B cell (primary cell): ENCODE measurements around the gene ANTKMT. TPM values are rescaled to one million over a fixed set of nuclear protein-coding genes. Genes with fewer than 3 reads are reported as not detected.

ENCODE experiments used
- ATAC-seq: fragments of 200-7000 bp; cut with Tn5 transposase; one replicate; pipeline ENCODE4 v1.10.0; 2021; ENCODE audit warnings: low read depth, mild to moderate bottlenecking, moderate number of reproducible peaks, moderate library complexity
- CTCF ChIA-PET: fragments of 350-600 bp; sonication (Branson Sonifier 250); formaldehyde crosslinking; loops from one replicate; lab custom pipeline; 2021; ENCODE audit warnings: antibody characterized with exemption, inconsistent platforms; lab: Charles Lee
- POLR2A ChIA-PET: fragments of 350-600 bp; sonication (Branson Sonifier 250); formaldehyde crosslinking; loops from one replicate; lab custom pipeline; 2021; ENCODE audit warnings: antibody characterized with exemption; lab: Charles Lee
- DNase-seq: peaks from one replicate; pipeline ENCODE4 v3.0.0; 2013
- H2AFZ ChIP-seq: 2 replicates; pipeline ENCODE4 v1.6.1; 2012; ENCODE audit warnings: mild to moderate bottlenecking, low read depth, low read length; ENCODE audit not compliant: insufficient read depth, poor library complexity, severe bottlenecking
- H3K27ac ChIP-seq, 2 donors: 1 replicate in 1 of 2; 2 replicates in 1 of 2; pipeline ENCODE4 v1.5.1; 2012 to 2013; ENCODE audit warnings: low read length in 2 of 2, mild to moderate bottlenecking in 2 of 2, moderate library complexity in 1 of 2
- H3K27me3 ChIP-seq, 4 experiments: fragments of 200-600 bp in 1 of 4; sonication (generic) in 1 of 4; replicated peaks in 1 of 4; 1 replicate in 2 of 4; 2 replicates in 2 of 4; pipeline versions ENCODE4 v1.6.1 to v1.7.0; 2013 to 2016; ENCODE audit warnings: low read length in 3 of 4, mild to moderate bottlenecking in 2 of 4, mixed read lengths in 1 of 4, moderate library complexity in 1 of 4; ENCODE audit not compliant: insufficient read depth in 4 of 4, control insufficient read depth in 3 of 4; ENCODE audit errors: control extremely low read depth in 1 of 4
- H3K36me3 ChIP-seq, 2 experiments: replicated peaks in 1 of 2; 1 replicate in 1 of 2; 2 replicates in 1 of 2; pipeline versions ENCODE4 v1.6.1 to v1.7.1; 2013; ENCODE audit warnings: low read length in 1 of 2; ENCODE audit not compliant: insufficient read depth in 2 of 2, control insufficient read depth in 1 of 2; ENCODE audit errors: control extremely low read depth in 1 of 2, extremely low read depth in 1 of 2
- H3K4me1 ChIP-seq, 2 donors: fragments of 200-600 bp in 1 of 2; sonication (generic) in 1 of 2; 1 replicate in 1 of 2; 2 replicates in 1 of 2; pipeline versions ENCODE4 v1.5.1 to v1.6.1; 2013 to 2017; ENCODE audit warnings: low read length in 2 of 2; ENCODE audit not compliant: control insufficient read depth in 2 of 2, insufficient read depth in 2 of 2
- H3K4me2 ChIP-seq: replicated peaks from 2 replicates; pipeline ENCODE3; 2012; ENCODE audit warnings: mild to moderate bottlenecking, low read depth, low read length; ENCODE audit not compliant: poor library complexity, severe bottlenecking
- H3K4me3 ChIP-seq, 5 experiments: fragments of 200-600 bp in 1 of 5; sonication (generic) in 1 of 5; 1 replicate in 3 of 5; 2 replicates in 2 of 5; pipeline versions ENCODE4 v1.5.1 to v1.7.0; 2011 to 2016; ENCODE audit warnings: low read length in 4 of 5, mild to moderate bottlenecking in 4 of 5, low read depth in 2 of 5, control low read depth in 1 of 5, moderate library complexity in 1 of 5; ENCODE audit not compliant: insufficient read depth in 1 of 5; ENCODE audit errors: control extremely low read depth in 1 of 5, extremely low read depth in 1 of 5
- H3K79me2 ChIP-seq: fragments of 200-600 bp; sonication (generic); one replicate; pipeline ENCODE4 v1.6.0; 2016; ENCODE audit warnings: low read length; ENCODE audit not compliant: control insufficient read depth, insufficient read depth
- H3K9ac ChIP-seq: fragments of 200-600 bp; sonication (generic); 2 replicates; pipeline ENCODE4 v1.6.1; 2017; ENCODE audit warnings: mild to moderate bottlenecking, low read length, moderate library complexity
- H3K9me3 ChIP-seq, 3 donors: one replicate each; pipeline versions ENCODE4 v1.6.1 to v1.7.1; 2013; ENCODE audit warnings: low read length in 2 of 3; ENCODE audit not compliant: control insufficient read depth in 2 of 3, insufficient read depth in 1 of 3; ENCODE audit errors: control extremely low read depth in 1 of 3
- H4K20me1 ChIP-seq: 2 replicates; pipeline ENCODE4 v1.6.0; 2012; ENCODE audit warnings: mild to moderate bottlenecking, low read length; ENCODE audit not compliant: insufficient read depth, control insufficient read depth, poor library complexity, severe bottlenecking
- H3K27ac Mint-ChIP-seq: one replicate; pipeline ENCODE4 v1.8.0; 2021; ENCODE audit warnings: mixed read lengths
- H3K27me3 Mint-ChIP-seq: one replicate; pipeline ENCODE4 v1.8.0; 2021; ENCODE audit warnings: mixed read lengths
- H3K4me1 Mint-ChIP-seq: one replicate; pipeline ENCODE4 v1.8.0; 2021; ENCODE audit warnings: mixed read lengths
- H3K4me3 Mint-ChIP-seq: one replicate; pipeline ENCODE4 v1.8.0; 2021; ENCODE audit warnings: mixed read lengths
- H3K9me3 Mint-ChIP-seq: one replicate; pipeline ENCODE4 v1.8.0; 2022; ENCODE audit warnings: mixed read lengths; ENCODE audit not compliant: insufficient read depth
- CTCF ChIP-seq: fragments of 200-600 bp; IDR thresholded peaks from one replicate; pipeline ENCODE4 v1.8.0; 2022; ENCODE audit warnings: antibody characterized with exemption, mild to moderate bottlenecking
- EZH2 ChIP-seq: IDR thresholded peaks from 2 replicates; pipeline ENCODE4 v1.6.1; 2012; ENCODE audit warnings: borderline replicate concordance, low read depth, mild to moderate bottlenecking, moderate library complexity, low read length; ENCODE audit not compliant: insufficient read depth, poor library complexity, severe bottlenecking
- WGBS: methylation state at CpG from one replicate; pipeline ENCODE4 v1.1.5; 2013; ENCODE audit warnings: missing lambda C conversion rate; ENCODE audit not compliant: insufficient coverage; 5-methylcytosine and 5-hydroxymethylcytosine counted together
- intact Hi-C: fragments of 100-400 bp; cut with micrococcal nuclease; formaldehyde crosslinking; loops from one replicate; pipeline ENCODE4 v1.10.0; 2022
- polyA plus RNA-seq: library from polyadenylated mRNA; depleted of rRNA; stranded (reverse); fragments of >200 nt; gene quantifications from 2 replicates; pipeline ENCODE4 v1.2.3, GENCODE V29; 2012
- total RNA-seq, 2 donors: library from RNA; stranded (reverse); fragments of 120-200 nt in 1 of 2; gene quantifications; 1 replicate in 1 of 2; 2 replicates in 1 of 2; pipeline versions ENCODE4 v1.2.3 to v1.2.4, GENCODE V29; 2013 to 2022

The ANTKMT gene
- total and polyA plus RNA-seq, 2 donors (not counting 1 experiment from before 2014, with no cell fraction given): 41.0 to 54.1 TPM

- intact Hi-C loops: loop anchor here (1.0 to 5.0 kb wide), 5 partner anchors 12 to 997 kb away; partner anchors contain the start of genes ANTKMT, JPT2, METTL26 and RHOT2
- Histone ChIP-seq H3K79me2 (peaks cover 29% of the 10 kb centered on the region), H3K9me3 (peaks cover 0 to 7% (median 0%) of the 10 kb centered on the region in 3 donors), H3K36me3 (peaks cover 0 to 17% of the 10 kb centered on the region in 2 experiments), H3K9ac (peak within 1 kb of the TSS; percentile 73), H3K4me1 (peaks cover 29 to 66% of the 10 kb centered on the region in 2 donors), H2AFZ (peak within 1 kb of the TSS; percentile 85), H3K27me3 (peaks cover 0 to 19% (median 8%) of the 10 kb centered on the region in 4 experiments), H3K27ac (peak within 1 kb of the TSS; percentile 74 to 81), H3K4me3 (peak within 1 kb of the TSS; percentile 22 to 84 (median 65)), H3K4me2 (peak within 1 kb of the TSS; percentile 99), H4K20me1 (peaks cover 31% of the 10 kb centered on the region)
- DNase-seq: peak; percentile 93
- no peak for TF ChIP-seq EZH2
- no peak for TF ChIP-seq CTCF
- under 1% methylated on average over 85 of the region's 91 CpGs for WGBS
- ATAC-seq: peak; percentile 74
- Mint-ChIP-seq H3K4me1 (peaks cover 41% of the 10 kb centered on the region), H3K27ac (peak within 1 kb of the TSS; percentile 94), H3K9me3 (no peaks in the 10 kb centered on the region), H3K4me3 (peak within 1 kb of the TSS; percentile 89), H3K27me3 (peaks cover 3% of the 10 kb centered on the region)
- POLR2A ChIA-PET: interaction anchor here (0.8 to 1.1 kb wide), 2 partner anchors 10 to 154 kb away, joined by 3 to 6 read pairs; partner anchors contain the start of gene WDR24
- CTCF ChIA-PET: interaction anchor here (0.8 kb wide), 1 partner anchor 10 kb away, joined by 3 read pairs; the partner anchor contains the start of gene WDR24
Measured at GRCh38 chr16:679814-680624, 40.9 kb upstream of the ANTKMT start, which contains the start of gene STUB1. TSS of gene STUB1 (plus strand) at chr16:680410. CDS start at chr16:680526, 116 bp downstream.
